ENCODE measurements around the gene MRNIP. TPM values are rescaled to one million over a fixed set of nuclear protein-coding genes. Genes with fewer than 3 reads are reported as not detected.
A peak's percentile ranks its signal among the peaks of the same experiment; 100 is the strongest.

Gene MRNIP
- total RNA-seq, 1 experiment from 2014 or later, result 39.9 TPM

- H3K27me3 ChIP-seq (ENCODE audit: insufficient read depth, low read depth), result no peaks in the 10 kb centered on the region
- H3K27ac ChIP-seq, result peak overlapping the region; percentile 100
- H3K4me2 ChIP-seq, result peak overlapping the region; percentile 100
- H3K36me3 ChIP-seq (ENCODE audit: low read depth), result peaks cover 47% of the 10 kb centered on the region
- H2AFZ ChIP-seq, result no peak overlapping the region
- CTCF ChIA-PET, result interaction anchor here (0.6 kb wide), 1 partner anchor 118 kb away, joined by 4 read pairs; no protein-coding TSS in a partner anchor
- H4K20me1 ChIP-seq (ENCODE audit: insufficient read depth), result peaks cover 53% of the 10 kb centered on the region
- peaks cover 80% of the 10 kb centered on the region for H3F3A ChIP-seq (ENCODE audit: insufficient read depth, low read depth)
- H3K4me1 ChIP-seq (replicated peaks; ENCODE audit: insufficient read depth), result peaks cover 55% of the 10 kb centered on the region
- no peaks in the 10 kb centered on the region for H3K9me3 ChIP-seq (ENCODE audit: insufficient read depth, low read depth)
- peaks cover 71% of the 10 kb centered on the region for H3K79me2 ChIP-seq (ENCODE audit: low read depth)
- POLR2A ChIA-PET (ENCODE audit: unreplicated experiment), result interaction anchor here (0.5 to 0.7 kb wide), 13 partner anchors 10 to 241 kb away, joined by 3 to 23 read pairs (median 4); partner anchors contain the start of gene HNRNPH1
- TF ChIP-seq CTCF (conservative IDR thresholded peaks at IDR 0.05) (no peak), EZH2 (IDR thresholded peaks at IDR 0.05; ENCODE audit: low read depth) (no peak)
- intact Hi-C loops (cut with micrococcal nuclease; ENCODE audit: unreplicated experiment), result no loop called here
- DNase-seq, result no peak
- BruUV-seq (replicated peaks), result TSS peak; percentile 48
- peak overlapping the region; percentile 98 for H3K4me3 ChIP-seq
- H3K9me2 ChIP-seq (ENCODE audit: insufficient read depth), result no peaks in the 10 kb centered on the region
Observed at GRCh38 chr5:179822059-179822432, 36.6 kb downstream of the MRNIP start.

- Histone ChIP-seq H3K4me3 (peak overlapping the region; percentile 98), H3K9me3 (ENCODE audit: insufficient read depth, low read depth) (no peaks in the 10 kb centered on the region), H3F3A (ENCODE audit: insufficient read depth, low read depth) (peaks cover 74% of the 10 kb centered on the region), H2AFZ (no peak overlapping the region), H4K20me1 (ENCODE audit: insufficient read depth) (peaks cover 48% of the 10 kb centered on the region), H3K27ac (peak overlapping the region; percentile 100), H3K27me3 (ENCODE audit: insufficient read depth, low read depth) (no peaks in the 10 kb centered on the region), H3K4me2 (peak overlapping the region; percentile 100), H3K4me1 (replicated peaks; ENCODE audit: insufficient read depth) (peaks cover 55% of the 10 kb centered on the region), H3K9me2 (ENCODE audit: insufficient read depth) (no peaks in the 10 kb centered on the region), H3K36me3 (ENCODE audit: low read depth) (peaks cover 42% of the 10 kb centered on the region), H3K79me2 (ENCODE audit: low read depth) (peaks cover 65% of the 10 kb centered on the region)
- TF ChIP-seq EZH2 (IDR thresholded peaks at IDR 0.05; ENCODE audit: low read depth), result no peak
- no peak for TF ChIP-seq CTCF (conservative IDR thresholded peaks at IDR 0.05)
- intact Hi-C loops (cut with micrococcal nuclease; ENCODE audit: unreplicated experiment), result no loop called here
- DNase-seq, result peak; percentile 80 to 95
- BruUV-seq (replicated peaks), result TSS peak; percentile 38
- POLR2A ChIA-PET (ENCODE audit: unreplicated experiment), result interaction anchor here (0.5 to 0.7 kb wide), 13 partner anchors 10 to 242 kb away, joined by 3 to 23 read pairs (median 4); partner anchors contain the start of gene HNRNPH1
- CTCF ChIA-PET, result interaction anchor here (0.6 kb wide), 1 partner anchor 117 kb away, joined by 4 read pairs; no protein-coding TSS in a partner anchor
Observed at GRCh38 chr5:179821298-179822058, 37.1 kb downstream of the MRNIP start.

GRCh38 chr5:179820483-179821297, 37.9 kb downstream of the MRNIP start, which contains the start of gene SQSTM1:
SQSTM1 (plus strand) TSS chr5:179820905; CDS start chr5:179820937, 32 bp downstream.
- Histone ChIP-seq H3F3A (ENCODE audit: insufficient read depth, low read depth) (peaks cover 66% of the 10 kb centered on the region), H3K27me3 (ENCODE audit: insufficient read depth, low read depth) (no peaks in the 10 kb centered on the region), H2AFZ (no peak within 1 kb of the TSS; the same call in 1 of the 2 replicates), H4K20me1 (ENCODE audit: insufficient read depth) (peaks cover 40% of the 10 kb centered on the region), H3K27ac (peak within 1 kb of the TSS; percentile 100), H3K9me3 (ENCODE audit: insufficient read depth, low read depth) (no peaks in the 10 kb centered on the region), H3K4me3 (peak within 1 kb of the TSS; percentile 98), H3K79me2 (ENCODE audit: low read depth) (peaks cover 57% of the 10 kb centered on the region), H3K9me2 (ENCODE audit: insufficient read depth) (no peaks in the 10 kb centered on the region), H3K4me1 (replicated peaks; ENCODE audit: insufficient read depth) (peaks cover 55% of the 10 kb centered on the region), H3K36me3 (ENCODE audit: low read depth) (peaks cover 36% of the 10 kb centered on the region), H3K4me2 (peak within 1 kb of the TSS; percentile 100)
- intact Hi-C loops (cut with micrococcal nuclease; ENCODE audit: unreplicated experiment), result no loop called here
- TF ChIP-seq CTCF (conservative IDR thresholded peaks at IDR 0.05) (no peak), EZH2 (IDR thresholded peaks at IDR 0.05; ENCODE audit: low read depth) (no peak)
- DNase-seq, result peak in 1 of 2 experiments; percentile 87
- BruUV-seq (replicated peaks), result no TSS peak
- ChIA-PET CTCF (no interaction called here), POLR2A (ENCODE audit: unreplicated experiment) (interaction anchor here (0.6 to 0.8 kb wide), 2 partner anchors 197 to 208 kb away, joined by 3 to 8 read pairs; no protein-coding TSS in a partner anchor)
